NT2/D1 (cell line): Measurements from ENCODE around the gene ATP6V1A.

Experiments
- SUZ12 ChIP-seq: IDR thresholded peaks from 2 replicates; pipeline ENCODE4 v1.6.1; 2011; ENCODE audit not compliant: insufficient read length, insufficient read depth; ENCODE audit errors: extremely low read depth
- YY1 ChIP-seq: IDR thresholded peaks from 2 replicates; pipeline ENCODE4 v1.6.1; 2011; ENCODE audit not compliant: insufficient read length, insufficient read depth
- ZNF274 ChIP-seq: IDR thresholded peaks from 2 replicates; pipeline ENCODE4 v1.6.1; 2011; ENCODE audit warnings: mild to moderate bottlenecking, low read depth, low read length

DNA sequence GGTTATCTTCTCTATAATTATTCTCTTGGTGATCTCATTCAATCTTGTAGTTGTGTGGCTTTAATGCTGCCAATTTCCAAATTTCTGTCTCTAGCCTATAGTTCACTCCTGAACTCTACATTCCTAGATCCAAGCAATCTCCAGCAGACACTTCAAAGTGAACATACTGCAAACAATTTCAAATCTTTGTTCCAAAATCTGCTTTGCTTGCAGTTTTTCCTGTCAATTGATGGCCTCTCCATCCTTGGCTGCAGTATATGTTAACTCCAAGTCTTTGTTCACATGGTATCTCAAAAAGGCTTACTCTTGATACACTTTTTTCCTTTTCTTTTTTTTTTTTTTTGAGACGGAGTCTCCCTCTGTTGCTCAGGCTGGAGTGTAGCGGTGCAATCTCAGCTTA, 18.2 kb upstream of the ATP6V1A start:
- TF ChIP-seq ZNF274 (no peak), YY1 (no peak), SUZ12 (no peak)
